Muscle of leg (tissue), 11 donors: Measurements from ENCODE around the gene NRTN. TPM values are rescaled to one million over a fixed set of nuclear protein-coding genes. Genes with fewer than 3 reads are reported as not detected.
"Not testable (repeated sequence)": the region's sequence is repeated elsewhere in the genome, so short reads cannot be mapped to it uniquely, and the experiment has no call there.

ENCODE experiments used
- DNase-seq: peaks from one replicate; pipeline ENCODE4 v3.0.0; 2013
- H3K27ac ChIP-seq: one replicate; pipeline ENCODE4 v1.5.1; 2013; ENCODE audit warnings: mild to moderate bottlenecking, low read length, control low read depth
- H3K27me3 ChIP-seq: one replicate; pipeline ENCODE4 v1.6.1; 2013; ENCODE audit warnings: low read length; ENCODE audit not compliant: control insufficient read depth, insufficient read depth
- H3K36me3 ChIP-seq: one replicate; pipeline ENCODE4 v1.6.1; 2013; ENCODE audit warnings: low read length; ENCODE audit not compliant: control insufficient read depth, insufficient read depth
- H3K4me1 ChIP-seq: one replicate; pipeline ENCODE4 v1.6.1; 2013; ENCODE audit warnings: low read length; ENCODE audit not compliant: control insufficient read depth, insufficient read depth
- H3K4me3 ChIP-seq: one replicate; pipeline ENCODE4 v1.5.1; 2013; ENCODE audit warnings: low read length, control low read depth
- H3K9me3 ChIP-seq: replicated peaks from 2 replicates; pipeline ENCODE4 v1.6.1; 2013; ENCODE audit warnings: low read depth, low read length; ENCODE audit not compliant: control insufficient read depth
- WGBS: methylation state at CpG from one replicate; pipeline ENCODE4 v1.1.5; 2013; ENCODE audit warnings: missing lambda C conversion rate; ENCODE audit not compliant: insufficient coverage; 5-methylcytosine and 5-hydroxymethylcytosine counted together
- polyA plus RNA-seq, 8 donors: library from polyadenylated mRNA; unstranded; fragments of 120-200 nt; gene quantifications; one replicate each; pipeline versions ENCODE4 v1.2.1 to v1.2.3, GENCODE V29; 2013; ENCODE audit warnings: inconsistent platforms in 1 of 8, low replicate concordance in 1 of 8; ENCODE audit not compliant: insufficient read length in 8 of 8, insufficient read depth in 1 of 8
- total RNA-seq: library from RNA; stranded (reverse); fragments of 120-200 nt; gene quantifications from one replicate; pipeline ENCODE4 v1.2.4, GENCODE V29; 2013

Gene NRTN
- total and polyA plus RNA-seq, 9 donors = 0.17 to 1.5 (median 0.38) TPM

DNA sequence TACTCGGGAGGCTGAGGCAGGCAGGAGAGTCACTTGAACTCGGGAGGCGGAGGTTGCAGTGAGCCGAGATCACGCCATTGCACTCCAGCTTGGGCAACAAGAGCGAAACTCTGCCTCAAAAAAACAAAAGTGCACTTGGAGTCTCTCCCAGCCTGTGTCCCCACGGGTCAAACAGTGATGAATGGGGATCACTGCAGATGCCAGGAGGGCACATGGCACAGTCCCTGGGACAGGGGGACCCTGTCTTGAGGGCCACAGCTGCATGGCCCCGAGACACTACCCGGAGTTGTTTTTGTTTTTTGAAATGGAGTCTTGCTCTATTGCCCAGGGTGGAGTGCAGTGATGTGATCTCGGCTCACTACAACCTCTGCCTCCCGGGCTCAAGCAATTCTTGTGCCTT lies 24.0 kb upstream of the NRTN start:
- DNase-seq, H3K4me1 ChIP-seq, H3K4me3 ChIP-seq, H3K27me3 ChIP-seq, H3K9me3 ChIP-seq, H3K27ac ChIP-seq: not testable (repeated sequence)
- H3K36me3 ChIP-seq = peaks cover 32% of the 10 kb centered on the region
- 87% methylated on average over 11 of the region's 11 CpGs for WGBS

GRCh38 chr19:5782322-5782721 lies 22.5 kb upstream of the NRTN start:
- Histone ChIP-seq H3K36me3 (peaks cover 46% of the 10 kb centered on the region), H3K27ac (no peak overlapping the region), H3K27me3 (no peaks in the 10 kb centered on the region), H3K4me1 (no peaks in the 10 kb centered on the region), H3K4me3 (no peak overlapping the region), H3K9me3 (no peaks in the 10 kb centered on the region)
- WGBS = 94% methylated on average over 6 of the region's 9 CpGs
- no peak for DNase-seq

DNA sequence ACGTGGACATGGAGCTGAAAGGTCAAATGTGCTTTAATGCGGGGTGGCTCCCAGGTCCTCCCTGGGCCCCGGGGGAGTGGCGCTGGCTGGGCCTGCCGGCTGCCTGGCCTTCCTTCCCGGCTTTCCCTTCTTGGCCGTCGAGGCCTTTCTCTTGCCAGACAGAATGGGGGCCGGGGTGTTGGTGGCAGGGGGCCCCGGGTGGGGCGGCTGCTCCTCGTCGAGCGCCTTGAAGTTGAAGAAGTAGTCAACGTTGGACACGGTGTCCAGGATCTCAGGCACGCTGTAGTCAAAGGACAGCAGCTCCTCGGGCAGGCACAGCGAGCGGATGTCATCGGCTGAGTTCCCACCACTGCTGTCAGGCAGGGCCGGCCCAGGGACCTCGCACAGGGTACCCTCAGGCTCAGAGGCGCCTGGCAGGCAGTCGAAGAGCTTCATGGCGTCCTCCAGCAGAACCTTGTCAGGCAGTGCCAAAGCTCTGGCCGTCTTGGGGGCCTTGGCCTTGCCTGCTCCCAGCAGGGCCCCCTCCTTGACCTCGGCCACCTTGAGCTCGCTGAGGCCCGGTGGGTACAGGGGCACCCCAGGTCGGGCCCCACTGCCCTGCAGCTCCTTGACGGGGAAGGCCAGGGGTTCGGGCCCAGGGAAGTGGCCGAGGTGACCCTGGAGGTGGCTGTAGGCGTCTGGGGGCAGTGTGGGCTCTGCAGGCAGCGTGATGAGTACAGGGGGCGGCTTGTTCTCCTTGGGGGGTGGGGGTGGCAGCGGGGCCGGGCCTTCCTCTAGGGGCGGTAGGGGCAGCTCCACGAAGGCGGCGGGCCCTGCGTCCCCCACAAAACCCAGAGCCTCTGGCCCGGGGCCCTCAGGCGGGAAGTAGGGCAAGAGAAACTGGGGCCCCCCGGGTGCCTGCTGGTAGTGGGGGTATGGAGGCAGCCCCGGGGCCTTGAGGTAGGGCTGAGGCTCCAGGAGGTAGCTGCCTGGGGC lies 21.6 kb upstream of the NRTN start:
- no peak overlapping the region for H3K27ac ChIP-seq
- no peak overlapping the region for H3K4me3 ChIP-seq
- WGBS = 75% methylated on average over 37 of the region's 48 CpGs
- H3K36me3 ChIP-seq = peaks cover 56% of the 10 kb centered on the region
- no peak for DNase-seq
- H3K4me1 ChIP-seq = no peaks in the 10 kb centered on the region
- H3K9me3 ChIP-seq = no peaks in the 10 kb centered on the region
- no peaks in the 10 kb centered on the region for H3K27me3 ChIP-seq

GRCh38 chr19:5784581-5785147 lies 20.2 kb upstream of the NRTN start, which contains the start of gene PRR22:
TSS of gene PRR22 (minus strand) at chr19:5784746. CDS start at chr19:5784660, 86 bp downstream.
- Histone ChIP-seq H3K36me3 (peaks cover 69% of the 10 kb centered on the region), H3K9me3 (no peaks in the 10 kb centered on the region), H3K27me3 (no peaks in the 10 kb centered on the region), H3K4me1 (no peaks in the 10 kb centered on the region), H3K27ac (no peak within 1 kb of the TSS), H3K4me3 (no peak within 1 kb of the TSS)
- DNase-seq = no peak
- 95% methylated on average over 12 of the region's 15 CpGs for WGBS

GRCh38 chr19:5785423-5785822 lies 19.4 kb upstream of the NRTN start:
- H3K27ac ChIP-seq = no peak overlapping the region

DNA sequence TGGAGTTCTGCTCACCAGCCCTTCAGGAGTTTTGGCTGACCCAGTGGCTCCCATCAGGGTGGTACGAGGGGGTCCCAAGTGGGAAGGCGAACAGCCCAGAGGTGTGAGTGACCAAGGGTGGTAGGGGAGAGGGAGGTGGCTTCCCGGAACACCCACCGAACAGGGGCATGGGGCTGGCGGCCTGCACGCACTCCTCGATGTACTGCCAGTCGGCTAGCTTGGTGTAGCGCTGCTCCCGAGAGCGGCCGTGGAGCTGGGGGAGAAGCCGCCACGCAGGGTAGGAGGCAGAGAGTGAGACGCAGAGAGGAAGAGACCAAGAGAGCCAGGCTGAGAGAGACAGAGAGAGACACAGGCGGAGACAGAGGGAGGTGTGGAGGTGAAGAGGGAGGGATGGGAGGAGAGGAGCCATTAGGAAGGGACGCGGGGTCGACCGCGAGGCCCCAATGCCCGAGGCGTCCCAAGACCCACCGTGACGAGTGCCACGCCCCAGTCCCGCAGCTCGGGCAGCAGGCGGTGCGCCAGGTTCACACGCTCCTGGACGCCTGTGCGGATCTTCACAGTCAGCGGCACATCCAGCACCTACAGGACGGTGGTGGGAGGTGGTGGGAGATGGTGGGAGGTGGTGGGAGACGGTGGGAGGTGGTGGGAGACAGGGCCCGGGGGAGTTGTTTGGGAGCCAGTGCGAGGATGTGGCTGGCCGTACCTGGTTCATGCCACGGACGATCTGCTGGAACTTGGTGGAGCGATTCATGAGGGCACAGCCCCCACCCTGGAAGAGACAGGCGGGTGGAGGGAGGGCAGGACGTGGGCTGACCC lies 18.1 kb upstream of the NRTN start:
- H3K4me1 ChIP-seq = peaks cover 10% of the 10 kb centered on the region
- H3K27ac ChIP-seq = no peak overlapping the region
- 89% methylated on average over 41 of the region's 44 CpGs for WGBS
- no peak overlapping the region for H3K4me3 ChIP-seq
- peaks cover 75% of the 10 kb centered on the region for H3K36me3 ChIP-seq
- H3K27me3 ChIP-seq = no peaks in the 10 kb centered on the region
- no peaks in the 10 kb centered on the region for H3K9me3 ChIP-seq
- no peak for DNase-seq

More at GRCh38 chr19:5785423-5785822, 19.4 kb upstream of the NRTN start:
- no peak for DNase-seq
- WGBS = 93% methylated on average over 37 of the region's 37 CpGs
- Histone ChIP-seq H3K9me3 (no peaks in the 10 kb centered on the region), H3K4me1 (peaks cover 5% of the 10 kb centered on the region), H3K36me3 (peaks cover 75% of the 10 kb centered on the region), H3K4me3 (no peak overlapping the region), H3K27me3 (no peaks in the 10 kb centered on the region)

DNA sequence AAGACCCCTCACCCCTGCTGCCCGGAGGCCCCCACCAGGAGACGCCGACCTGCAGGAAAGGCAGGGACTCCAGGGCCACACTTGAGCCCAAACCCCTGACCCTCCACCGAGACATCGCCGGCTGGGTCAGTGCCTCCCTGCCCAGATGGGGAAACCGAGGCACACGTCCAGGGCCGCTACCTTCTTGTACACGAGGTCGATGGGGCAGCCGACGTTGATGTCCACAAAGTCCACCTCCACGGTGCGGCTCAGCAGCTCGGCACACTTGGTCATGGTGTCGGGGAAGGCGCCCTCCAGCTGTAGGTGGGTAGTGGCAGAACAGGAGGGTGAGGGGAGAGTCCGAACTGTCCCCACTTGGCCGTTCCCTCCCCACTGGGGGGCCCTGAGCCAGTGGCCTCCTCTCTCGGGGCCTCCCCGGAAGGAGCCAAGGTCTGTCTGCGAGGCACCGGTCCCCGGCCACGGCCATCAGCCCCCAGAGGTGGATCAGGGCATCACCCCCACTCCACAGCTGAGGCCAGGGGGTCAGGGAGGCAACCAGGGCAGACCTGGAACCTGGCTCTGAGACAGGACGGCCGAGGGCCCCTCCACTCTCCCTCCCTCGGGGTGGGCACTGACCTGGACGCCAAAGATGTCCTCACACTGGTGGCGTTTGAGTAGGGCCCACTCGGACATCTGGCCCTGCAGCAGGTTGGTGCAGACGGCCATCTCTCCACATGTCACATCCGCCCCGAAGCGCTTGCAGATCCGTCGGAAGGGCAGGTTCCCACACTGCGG lies 17.3 kb upstream of the NRTN start:
- H3K9me3 ChIP-seq = no peaks in the 10 kb centered on the region
- peaks cover 75% of the 10 kb centered on the region for H3K36me3 ChIP-seq
- no peaks in the 10 kb centered on the region for H3K27me3 ChIP-seq
- DNase-seq = no peak
- H3K4me3 ChIP-seq = no peak overlapping the region
- H3K27ac ChIP-seq = no peak overlapping the region
- WGBS = 91% methylated on average over 31 of the region's 39 CpGs
- peaks cover 10% of the 10 kb centered on the region for H3K4me1 ChIP-seq

DNA sequence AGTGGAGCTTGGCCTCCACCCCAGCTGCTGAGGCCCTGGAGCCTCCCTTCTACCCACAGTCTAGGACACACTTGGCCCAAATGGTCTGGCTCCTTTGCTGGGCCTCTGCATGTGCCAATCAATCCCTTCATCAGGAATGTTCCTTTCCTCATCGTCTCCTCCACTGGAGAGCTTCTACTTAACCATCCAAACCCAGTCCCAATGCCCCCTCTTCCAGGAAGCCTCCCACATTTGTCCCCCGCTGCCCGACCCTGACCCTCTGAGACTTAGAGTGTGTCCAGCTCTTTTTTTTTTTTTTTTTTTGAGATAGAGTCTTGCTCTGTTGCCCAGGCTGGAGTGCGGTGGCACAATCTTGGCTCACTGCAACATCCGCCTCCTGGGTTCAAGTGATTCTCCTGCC lies 16.4 kb upstream of the NRTN start:
- DNase-seq = no peak
- H3K27ac ChIP-seq = no peak overlapping the region
- H3K9me3 ChIP-seq = no peaks in the 10 kb centered on the region
- WGBS = 83% methylated on average over 1 of the region's 5 CpGs
- no peaks in the 10 kb centered on the region for H3K27me3 ChIP-seq
- peaks cover 10% of the 10 kb centered on the region for H3K4me1 ChIP-seq
- H3K4me3 ChIP-seq = no peak overlapping the region
- peaks cover 67% of the 10 kb centered on the region for H3K36me3 ChIP-seq

DNA sequence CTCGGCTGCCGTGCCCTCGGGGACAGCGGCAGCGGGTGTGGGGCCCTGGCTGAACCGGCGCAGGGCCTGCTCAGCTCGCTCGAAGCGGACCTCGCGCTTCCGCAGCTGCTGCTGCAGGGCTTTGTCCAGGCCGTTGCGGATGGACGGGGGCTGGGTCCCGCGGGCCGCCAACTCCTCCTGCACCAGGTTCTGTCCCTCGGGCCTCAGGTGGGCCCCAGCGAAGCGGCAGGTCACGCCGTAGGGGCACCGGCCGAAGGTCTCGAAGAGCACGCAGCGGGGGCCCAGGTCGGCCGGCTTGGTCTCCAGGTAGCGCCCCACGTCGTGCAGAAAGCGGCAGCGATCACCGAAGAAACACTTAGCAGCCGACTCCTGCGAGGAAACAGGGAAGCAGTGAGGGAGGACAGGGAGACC lies 15.5 kb upstream of the NRTN start:
- Histone ChIP-seq H3K4me3 (no peak overlapping the region), H3K27me3 (no peaks in the 10 kb centered on the region), H3K27ac (no peak overlapping the region), H3K9me3 (no peaks in the 10 kb centered on the region), H3K36me3 (peaks cover 58% of the 10 kb centered on the region), H3K4me1 (peaks cover 10% of the 10 kb centered on the region)
- no peak for DNase-seq
- WGBS = 94% methylated on average over 39 of the region's 39 CpGs
